B cell (primary cell): ENCODE results near the gene CSF1. TPM values are rescaled to one million over a fixed set of nuclear protein-coding genes. Genes with fewer than 3 reads are reported as not detected.

Experiments used
- ATAC-seq: fragments of 200-7000 bp; cut with Tn5 transposase; one replicate; pipeline ENCODE4 v1.10.0; 2021; ENCODE audit warnings: low read depth, mild to moderate bottlenecking, moderate number of reproducible peaks, moderate library complexity
- CTCF ChIA-PET: fragments of 350-600 bp; sonication (Branson Sonifier 250); formaldehyde crosslinking; loops from one replicate; lab custom pipeline; 2021; ENCODE audit warnings: antibody characterized with exemption, inconsistent platforms; lab: Charles Lee
- POLR2A ChIA-PET: fragments of 350-600 bp; sonication (Branson Sonifier 250); formaldehyde crosslinking; loops from one replicate; lab custom pipeline; 2021; ENCODE audit warnings: antibody characterized with exemption; lab: Charles Lee
- DNase-seq: peaks from one replicate; pipeline ENCODE4 v3.0.0; 2013
- H2AFZ ChIP-seq: 2 replicates; pipeline ENCODE4 v1.6.1; 2012; ENCODE audit warnings: mild to moderate bottlenecking, low read depth, low read length; ENCODE audit not compliant: insufficient read depth, poor library complexity, severe bottlenecking
- H3K27ac ChIP-seq, 2 donors: 1 replicate in 1 of 2; 2 replicates in 1 of 2; pipeline ENCODE4 v1.5.1; 2012 to 2013; ENCODE audit warnings: low read length in 2 of 2, mild to moderate bottlenecking in 2 of 2, moderate library complexity in 1 of 2
- H3K27me3 ChIP-seq, 4 experiments: fragments of 200-600 bp in 1 of 4; sonication (generic) in 1 of 4; replicated peaks in 1 of 4; 1 replicate in 2 of 4; 2 replicates in 2 of 4; pipeline versions ENCODE4 v1.6.1 to v1.7.0; 2013 to 2016; ENCODE audit warnings: low read length in 3 of 4, mild to moderate bottlenecking in 2 of 4, mixed read lengths in 1 of 4, moderate library complexity in 1 of 4; ENCODE audit not compliant: insufficient read depth in 4 of 4, control insufficient read depth in 3 of 4; ENCODE audit errors: control extremely low read depth in 1 of 4
- H3K36me3 ChIP-seq, 2 experiments: replicated peaks in 1 of 2; 1 replicate in 1 of 2; 2 replicates in 1 of 2; pipeline versions ENCODE4 v1.6.1 to v1.7.1; 2013; ENCODE audit warnings: low read length in 1 of 2; ENCODE audit not compliant: insufficient read depth in 2 of 2, control insufficient read depth in 1 of 2; ENCODE audit errors: control extremely low read depth in 1 of 2, extremely low read depth in 1 of 2
- H3K4me1 ChIP-seq, 2 donors: fragments of 200-600 bp in 1 of 2; sonication (generic) in 1 of 2; 1 replicate in 1 of 2; 2 replicates in 1 of 2; pipeline versions ENCODE4 v1.5.1 to v1.6.1; 2013 to 2017; ENCODE audit warnings: low read length in 2 of 2; ENCODE audit not compliant: control insufficient read depth in 2 of 2, insufficient read depth in 2 of 2
- H3K4me2 ChIP-seq: replicated peaks from 2 replicates; pipeline ENCODE3; 2012; ENCODE audit warnings: mild to moderate bottlenecking, low read depth, low read length; ENCODE audit not compliant: poor library complexity, severe bottlenecking
- H3K4me3 ChIP-seq, 5 experiments: fragments of 200-600 bp in 1 of 5; sonication (generic) in 1 of 5; 1 replicate in 3 of 5; 2 replicates in 2 of 5; pipeline versions ENCODE4 v1.5.1 to v1.7.0; 2011 to 2016; ENCODE audit warnings: low read length in 4 of 5, mild to moderate bottlenecking in 4 of 5, low read depth in 2 of 5, control low read depth in 1 of 5, moderate library complexity in 1 of 5; ENCODE audit not compliant: insufficient read depth in 1 of 5; ENCODE audit errors: control extremely low read depth in 1 of 5, extremely low read depth in 1 of 5
- H3K79me2 ChIP-seq: fragments of 200-600 bp; sonication (generic); one replicate; pipeline ENCODE4 v1.6.0; 2016; ENCODE audit warnings: low read length; ENCODE audit not compliant: control insufficient read depth, insufficient read depth
- H3K9ac ChIP-seq: fragments of 200-600 bp; sonication (generic); 2 replicates; pipeline ENCODE4 v1.6.1; 2017; ENCODE audit warnings: mild to moderate bottlenecking, low read length, moderate library complexity
- H3K9me3 ChIP-seq, 3 donors: one replicate each; pipeline versions ENCODE4 v1.6.1 to v1.7.1; 2013; ENCODE audit warnings: low read length in 2 of 3; ENCODE audit not compliant: control insufficient read depth in 2 of 3, insufficient read depth in 1 of 3; ENCODE audit errors: control extremely low read depth in 1 of 3
- H4K20me1 ChIP-seq: 2 replicates; pipeline ENCODE4 v1.6.0; 2012; ENCODE audit warnings: mild to moderate bottlenecking, low read length; ENCODE audit not compliant: insufficient read depth, control insufficient read depth, poor library complexity, severe bottlenecking
- H3K27ac Mint-ChIP-seq: one replicate; pipeline ENCODE4 v1.8.0; 2021; ENCODE audit warnings: mixed read lengths
- H3K27me3 Mint-ChIP-seq: one replicate; pipeline ENCODE4 v1.8.0; 2021; ENCODE audit warnings: mixed read lengths
- H3K4me1 Mint-ChIP-seq: one replicate; pipeline ENCODE4 v1.8.0; 2021; ENCODE audit warnings: mixed read lengths
- H3K4me3 Mint-ChIP-seq: one replicate; pipeline ENCODE4 v1.8.0; 2021; ENCODE audit warnings: mixed read lengths
- H3K9me3 Mint-ChIP-seq: one replicate; pipeline ENCODE4 v1.8.0; 2022; ENCODE audit warnings: mixed read lengths; ENCODE audit not compliant: insufficient read depth
- EZH2 ChIP-seq: IDR thresholded peaks from 2 replicates; pipeline ENCODE4 v1.6.1; 2012; ENCODE audit warnings: borderline replicate concordance, low read depth, mild to moderate bottlenecking, moderate library complexity, low read length; ENCODE audit not compliant: insufficient read depth, poor library complexity, severe bottlenecking
- WGBS: methylation state at CpG from one replicate; pipeline ENCODE4 v1.1.5; 2013; ENCODE audit warnings: missing lambda C conversion rate; ENCODE audit not compliant: insufficient coverage; 5-methylcytosine and 5-hydroxymethylcytosine counted together
- intact Hi-C: fragments of 100-400 bp; cut with micrococcal nuclease; formaldehyde crosslinking; loops from one replicate; pipeline ENCODE4 v1.10.0; 2022
- polyA plus RNA-seq: library from polyadenylated mRNA; depleted of rRNA; stranded (reverse); fragments of >200 nt; gene quantifications from 2 replicates; pipeline ENCODE4 v1.2.3, GENCODE V29; 2012
- total RNA-seq, 2 donors: library from RNA; stranded (reverse); fragments of 120-200 nt in 1 of 2; gene quantifications; 1 replicate in 1 of 2; 2 replicates in 1 of 2; pipeline versions ENCODE4 v1.2.3 to v1.2.4, GENCODE V29; 2013 to 2022
- TF ChIP-seq, protein P1 (sequence below): fragments of 200-600 bp; IDR thresholded peaks from one replicate; pipeline ENCODE4 v1.8.0; 2022; ENCODE audit warnings: antibody characterized with exemption, mild to moderate bottlenecking

The CSF1 gene
- total and polyA plus RNA-seq, 2 donors (not counting 1 experiment from before 2014, with no cell fraction given), result 0.55 to 4.2 TPM

DNA sequence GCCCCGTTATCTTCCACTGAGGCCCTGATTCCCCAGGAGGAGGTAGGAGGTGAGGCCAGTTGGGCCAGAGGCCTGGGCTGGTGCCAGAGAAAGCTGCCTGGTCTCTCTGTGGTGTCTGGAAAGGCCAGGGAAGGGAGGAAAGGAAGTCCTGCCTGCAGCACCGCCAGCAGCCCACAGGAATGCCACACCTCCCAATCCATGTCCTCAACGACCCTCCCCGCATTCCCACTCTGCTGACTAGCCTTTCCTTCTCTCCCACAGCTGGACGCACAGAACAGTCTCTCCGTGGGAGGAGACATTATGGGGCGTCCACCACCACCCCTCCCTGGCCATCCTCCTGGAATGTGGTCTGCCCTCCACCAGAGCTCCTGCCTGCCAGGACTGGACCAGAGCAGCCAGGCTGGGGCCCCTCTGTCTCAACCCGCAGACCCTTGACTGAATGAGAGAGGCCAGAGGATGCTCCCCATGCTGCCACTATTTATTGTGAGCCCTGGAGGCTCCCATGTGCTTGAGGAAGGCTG lies 18.0 kb downstream of the CSF1 start:
- Histone ChIP-seq H3K4me3 (no peak overlapping the region), H3K36me3 (no peaks in the 10 kb centered on the region), H3K4me1 (no peaks in the 10 kb centered on the region), H3K27me3 (no peaks in the 10 kb centered on the region), H3K9me3 (peaks cover 0 to 6% (median 0%) of the 10 kb centered on the region in 3 donors), H2AFZ (no peak overlapping the region), H3K79me2 (no peaks in the 10 kb centered on the region), H3K9ac (no peak overlapping the region), H3K4me2 (no peak overlapping the region), H4K20me1 (no peaks in the 10 kb centered on the region), H3K27ac (no peak overlapping the region)
- TF ChIP-seq EZH2, result no peak
- TF ChIP-seq, protein P1, sequence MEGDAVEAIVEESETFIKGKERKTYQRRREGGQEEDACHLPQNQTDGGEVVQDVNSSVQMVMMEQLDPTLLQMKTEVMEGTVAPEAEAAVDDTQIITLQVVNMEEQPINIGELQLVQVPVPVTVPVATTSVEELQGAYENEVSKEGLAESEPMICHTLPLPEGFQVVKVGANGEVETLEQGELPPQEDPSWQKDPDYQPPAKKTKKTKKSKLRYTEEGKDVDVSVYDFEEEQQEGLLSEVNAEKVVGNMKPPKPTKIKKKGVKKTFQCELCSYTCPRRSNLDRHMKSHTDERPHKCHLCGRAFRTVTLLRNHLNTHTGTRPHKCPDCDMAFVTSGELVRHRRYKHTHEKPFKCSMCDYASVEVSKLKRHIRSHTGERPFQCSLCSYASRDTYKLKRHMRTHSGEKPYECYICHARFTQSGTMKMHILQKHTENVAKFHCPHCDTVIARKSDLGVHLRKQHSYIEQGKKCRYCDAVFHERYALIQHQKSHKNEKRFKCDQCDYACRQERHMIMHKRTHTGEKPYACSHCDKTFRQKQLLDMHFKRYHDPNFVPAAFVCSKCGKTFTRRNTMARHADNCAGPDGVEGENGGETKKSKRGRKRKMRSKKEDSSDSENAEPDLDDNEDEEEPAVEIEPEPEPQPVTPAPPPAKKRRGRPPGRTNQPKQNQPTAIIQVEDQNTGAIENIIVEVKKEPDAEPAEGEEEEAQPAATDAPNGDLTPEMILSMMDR, result no peak
- POLR2A ChIA-PET, result no interaction called here
- no peak for ATAC-seq
- no peaks in the 10 kb centered on the region for H3K9me3 Mint-ChIP-seq
- CTCF ChIA-PET, result no interaction called here
- no peak overlapping the region for H3K27ac Mint-ChIP-seq
- intact Hi-C loops, result no loop called here
- 88% methylated on average over 7 of the region's 8 CpGs for WGBS
- no peak overlapping the region for H3K4me3 Mint-ChIP-seq
- no peaks in the 10 kb centered on the region for H3K4me1 Mint-ChIP-seq
- H3K27me3 Mint-ChIP-seq, result no peaks in the 10 kb centered on the region
- DNase-seq, result no peak

DNA sequence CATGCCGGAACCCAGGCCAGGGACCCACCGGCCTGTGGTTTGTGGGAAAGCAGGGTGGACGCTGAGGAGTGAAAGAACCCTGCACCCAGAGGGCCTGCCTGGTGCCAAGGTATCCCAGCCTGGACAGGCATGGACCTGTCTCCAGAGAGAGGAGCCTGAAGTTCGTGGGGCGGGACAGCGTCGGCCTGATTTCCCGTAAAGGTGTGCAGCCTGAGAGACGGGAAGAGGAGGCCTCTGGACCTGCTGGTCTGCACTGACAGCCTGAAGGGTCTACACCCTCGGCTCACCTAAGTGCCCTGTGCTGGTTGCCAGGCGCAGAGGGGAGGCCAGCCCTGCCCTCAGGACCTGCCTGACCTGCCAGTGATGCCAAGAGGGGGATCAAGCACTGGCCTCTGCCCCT lies 18.5 kb downstream of the CSF1 start:
- Histone ChIP-seq H2AFZ (no peak overlapping the region), H3K4me3 (no peak overlapping the region), H4K20me1 (no peaks in the 10 kb centered on the region), H3K36me3 (no peaks in the 10 kb centered on the region), H3K4me2 (no peak overlapping the region), H3K4me1 (no peaks in the 10 kb centered on the region), H3K9ac (no peak overlapping the region), H3K27ac (no peak overlapping the region), H3K9me3 (peaks cover 0 to 8% (median 0%) of the 10 kb centered on the region in 3 donors), H3K27me3 (no peaks in the 10 kb centered on the region), H3K79me2 (no peaks in the 10 kb centered on the region)
- ChIA-PET CTCF (no interaction called here), POLR2A (no interaction called here)
- TF ChIP-seq, protein P1, result no peak
- no peak for TF ChIP-seq EZH2
- Mint-ChIP-seq H3K9me3 (no peaks in the 10 kb centered on the region), H3K27ac (no peak overlapping the region), H3K4me3 (no peak overlapping the region), H3K4me1 (no peaks in the 10 kb centered on the region), H3K27me3 (no peaks in the 10 kb centered on the region)
- ATAC-seq (no peak), DNase-seq (no peak)
- intact Hi-C loops, result no loop called here
- WGBS, result 94% methylated on average over 9 of the region's 11 CpGs
